ENCODE measurements around the gene PAK6. TPM values are rescaled to one million over a fixed set of nuclear protein-coding genes. Genes with fewer than 3 reads are reported as not detected.

The PAK6 gene
- total and polyA plus RNA-seq, 9 of the 15 experiments (the other 6 are each of a cell fraction or from before 2014, with no cell fraction given): 0.03 to 0.74 (median 0.16) TPM; not detected in 2

DNA sequence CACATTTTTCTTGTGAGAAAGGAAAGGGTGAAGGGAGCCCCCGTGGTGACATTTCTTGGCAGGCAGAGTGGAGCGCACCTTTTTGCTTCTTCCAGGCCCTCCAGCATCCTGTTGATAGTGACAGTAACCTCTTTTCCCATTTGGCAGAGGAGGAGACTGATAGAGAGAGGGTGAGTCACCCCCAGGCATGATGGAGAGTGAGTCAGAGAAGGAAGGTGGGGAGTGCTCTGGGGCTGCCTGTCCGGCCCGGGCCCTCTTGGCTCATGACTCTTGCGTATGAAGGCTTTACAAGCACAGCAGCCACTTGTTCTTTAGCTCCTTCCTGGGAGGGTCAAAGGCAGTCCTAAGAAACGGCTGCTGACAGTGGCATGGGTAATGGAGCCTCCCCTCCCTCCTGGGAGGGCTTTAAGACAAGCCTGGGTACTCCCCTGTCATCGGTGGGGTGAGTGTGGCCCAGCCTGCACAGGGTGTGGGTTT is 28.0 kb downstream of the PAK6 start (continued):
- TF ChIP-seq, protein P1, sequence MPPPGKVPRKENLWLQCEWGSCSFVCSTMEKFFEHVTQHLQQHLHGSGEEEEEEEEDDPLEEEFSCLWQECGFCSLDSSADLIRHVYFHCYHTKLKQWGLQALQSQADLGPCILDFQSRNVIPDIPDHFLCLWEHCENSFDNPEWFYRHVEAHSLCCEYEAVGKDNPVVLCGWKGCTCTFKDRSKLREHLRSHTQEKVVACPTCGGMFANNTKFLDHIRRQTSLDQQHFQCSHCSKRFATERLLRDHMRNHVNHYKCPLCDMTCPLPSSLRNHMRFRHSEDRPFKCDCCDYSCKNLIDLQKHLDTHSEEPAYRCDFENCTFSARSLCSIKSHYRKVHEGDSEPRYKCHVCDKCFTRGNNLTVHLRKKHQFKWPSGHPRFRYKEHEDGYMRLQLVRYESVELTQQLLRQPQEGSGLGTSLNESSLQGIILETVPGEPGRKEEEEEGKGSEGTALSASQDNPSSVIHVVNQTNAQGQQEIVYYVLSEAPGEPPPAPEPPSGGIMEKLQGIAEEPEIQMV (tag; conservative IDR thresholded peaks at IDR 0.05; ENCODE audit: low read depth): no peak
- TF ChIP-seq, protein P2, sequence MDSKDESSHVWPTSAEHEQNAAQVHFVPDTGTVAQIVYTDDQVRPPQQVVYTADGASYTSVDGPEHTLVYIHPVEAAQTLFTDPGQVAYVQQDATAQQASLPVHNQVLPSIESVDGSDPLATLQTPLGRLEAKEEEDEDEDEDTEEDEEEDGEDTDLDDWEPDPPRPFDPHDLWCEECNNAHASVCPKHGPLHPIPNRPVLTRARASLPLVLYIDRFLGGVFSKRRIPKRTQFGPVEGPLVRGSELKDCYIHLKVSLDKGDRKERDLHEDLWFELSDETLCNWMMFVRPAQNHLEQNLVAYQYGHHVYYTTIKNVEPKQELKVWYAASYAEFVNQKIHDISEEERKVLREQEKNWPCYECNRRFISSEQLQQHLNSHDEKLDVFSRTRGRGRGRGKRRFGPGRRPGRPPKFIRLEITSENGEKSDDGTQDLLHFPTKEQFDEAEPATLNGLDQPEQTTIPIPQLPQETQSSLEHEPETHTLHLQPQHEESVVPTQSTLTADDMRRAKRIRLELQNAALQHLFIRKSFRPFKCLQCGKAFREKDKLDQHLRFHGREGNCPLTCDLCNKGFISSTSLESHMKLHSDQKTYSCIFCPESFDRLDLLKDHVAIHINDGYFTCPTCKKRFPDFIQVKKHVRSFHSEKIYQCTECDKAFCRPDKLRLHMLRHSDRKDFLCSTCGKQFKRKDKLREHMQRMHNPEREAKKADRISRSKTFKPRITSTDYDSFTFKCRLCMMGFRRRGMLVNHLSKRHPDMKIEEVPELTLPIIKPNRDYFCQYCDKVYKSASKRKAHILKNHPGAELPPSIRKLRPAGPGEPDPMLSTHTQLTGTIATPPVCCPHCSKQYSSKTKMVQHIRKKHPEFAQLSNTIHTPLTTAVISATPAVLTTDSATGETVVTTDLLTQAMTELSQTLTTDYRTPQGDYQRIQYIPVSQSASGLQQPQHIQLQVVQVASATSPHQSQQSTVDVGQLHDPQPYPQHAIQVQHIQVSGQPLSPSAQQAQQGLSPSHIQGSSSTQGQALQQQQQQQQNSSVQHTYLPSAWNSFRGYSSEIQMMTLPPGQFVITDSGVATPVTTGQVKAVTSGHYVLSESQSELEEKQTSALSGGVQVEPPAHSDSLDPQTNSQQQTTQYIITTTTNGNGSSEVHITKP (IDR thresholded peaks at IDR 0.05; ENCODE audit: partially characterized antibody): peak; percentile 57
- TF ChIP-seq ZBTB1 (CRISPR knock-in tag; IDR thresholded peaks at IDR 0.05; ENCODE audit: borderline replicate concordance, low read depth): no peak
- TF ChIP-seq ZNF445 (CRISPR knock-in tag; IDR thresholded peaks at IDR 0.05; ENCODE audit: low read depth): no peak
- TF ChIP-seq TOE1 (IDR thresholded peaks at IDR 0.05; ENCODE audit: borderline replicate concordance): no peak
- TF ChIP-seq TOE1 (CRISPR knock-in tag; IDR thresholded peaks at IDR 0.05; ENCODE audit: borderline replicate concordance, low read depth): no peak
- no peak for TF ChIP-seq ZSCAN29 (IDR thresholded peaks at IDR 0.05)
- no peak for TF ChIP-seq TGIF2 (CRISPR knock-in tag; IDR thresholded peaks at IDR 0.05)

Measured in K562 (cell line).